Tibial artery (tissue), 4 donors: ENCODE measurements around the gene ZNF43.
"Not testable (repeated sequence)": the region's sequence is repeated elsewhere in the genome, so short reads cannot be mapped to it uniquely, and the experiment has no call there.

Experiments used
- DNase-seq, 2 donors: peaks; one replicate each; pipeline ENCODE4 v3.0.0-alpha.2; 2019
- H3K27ac ChIP-seq, 2 donors: fragments of 200-600 bp; sonication (generic) in 1 of 2; 1 replicate in 1 of 2; 2 replicates in 1 of 2; pipeline ENCODE4 v1.5.1; 2018 to 2019; ENCODE audit warnings: mild to moderate bottlenecking in 1 of 2
- H3K27me3 ChIP-seq, 2 donors: fragments of 200-600 bp; sonication (generic) in 1 of 2; one replicate each; pipeline versions ENCODE4 v1.5.1 to v1.6.0; 2016 to 2019
- H3K36me3 ChIP-seq, 3 donors: fragments of 200-600 bp; sonication (generic) in 2 of 3; one replicate each; pipeline ENCODE4 v1.5.1; 2016 to 2019; ENCODE audit warnings: mild to moderate bottlenecking in 2 of 3
- H3K4me1 ChIP-seq, 4 donors: fragments of 200-600 bp; sonication (generic) in 2 of 4; 1 replicate in 3 of 4; 2 replicates in 1 of 4; pipeline ENCODE4 v1.5.1; 2016 to 2019
- H3K4me3 ChIP-seq, 2 donors: fragments of 200-600 bp; sonication (generic) in 1 of 2; 1 replicate in 1 of 2; 2 replicates in 1 of 2; pipeline ENCODE4 v1.5.1; 2018 to 2019; ENCODE audit warnings: mild to moderate bottlenecking in 2 of 2
- H3K9me3 ChIP-seq, 3 donors: fragments of 200-600 bp; sonication (generic) in 1 of 3; one replicate each; pipeline ENCODE4 v1.5.1; 2016 to 2019
- CTCF ChIP-seq, 2 experiments: fragments of 200-600 bp in 1 of 2; fragments of 450-650 bp in 1 of 2; IDR thresholded peaks; one replicate each; pipeline ENCODE4 v1.5.1; 2017 to 2019; ENCODE audit warnings: antibody characterized with exemption in 2 of 2, mild to moderate bottlenecking in 1 of 2, moderate library complexity in 1 of 2
- intact Hi-C: fragments of 100-400 bp; cut with DNase I; formaldehyde crosslinking; loops from one replicate; pipeline ENCODE4 v1.15.0; 2023; ENCODE audit warnings: low total_unique reads

ZNF43 gene

GRCh38 chr19:21786936-21787335 lies 49.0 kb downstream of the ZNF43 start:
- H3K4me1 ChIP-seq: no peaks in the 10 kb centered on the region
- TF ChIP-seq CTCF (IDR thresholded peaks at IDR 0.05): no peak
- H3K36me3 ChIP-seq: no peaks in the 10 kb centered on the region
- H3K9me3 ChIP-seq: no peaks in the 10 kb centered on the region
- no peaks in the 10 kb centered on the region for H3K27me3 ChIP-seq
- H3K4me3 ChIP-seq: no peak overlapping the region
- DNase-seq: no peak
- no peak overlapping the region for H3K27ac ChIP-seq
- intact Hi-C loops: no loop called here

GRCh38 chr19:21775792-21776191 lies 60.2 kb downstream of the ZNF43 start:
- H3K27ac ChIP-seq, DNase-seq, H3K36me3 ChIP-seq, H3K27me3 ChIP-seq, intact Hi-C loops, H3K4me1 ChIP-seq, H3K9me3 ChIP-seq, H3K4me3 ChIP-seq: not testable (repeated sequence)

GRCh38 chr19:21767065-21767800 lies 68.7 kb downstream of the ZNF43 start, which contains the start of gene ZNF100:
TSS of gene ZNF100 (minus strand) at chr19:21767579. CDS start at chr19:21767429, 150 bp downstream.
- no peak for TF ChIP-seq CTCF (IDR thresholded peaks at IDR 0.05)

GRCh38 chr19:21766705-21767064 lies 69.3 kb downstream of the ZNF43 start:
- H3K4me1 ChIP-seq, H3K9me3 ChIP-seq, H3K27me3 ChIP-seq, DNase-seq: not testable (repeated sequence)
- intact Hi-C loops: loop anchor here (10.0 kb wide), 1 partner anchor 68 kb away; the partner anchor contains the start of gene ZNF43
- Histone ChIP-seq H3K27ac (peak overlapping the region; percentile 62 to 91), H3K36me3 (peaks cover 7 to 26% (median 11%) of the 10 kb centered on the region in 3 donors), H3K4me3 (peak overlapping the region; percentile 67 to 70)

More at GRCh38 chr19:21767065-21767800, 68.7 kb downstream of the ZNF43 start, which contains the start of gene ZNF100:
- peak within 1 kb of the TSS; percentile 67 to 70 for H3K4me3 ChIP-seq
- H3K27me3 ChIP-seq: no peaks in the 10 kb centered on the region
- peak; percentile 94 to 95 for DNase-seq
- peaks cover 7 to 21% (median 11%) of the 10 kb centered on the region in 3 donors for H3K36me3 ChIP-seq
- no peaks in the 10 kb centered on the region for H3K9me3 ChIP-seq
- peak within 1 kb of the TSS; percentile 62 to 91 for H3K27ac ChIP-seq
- intact Hi-C loops: loop anchor here (10.0 kb wide), 1 partner anchor 68 kb away; the partner anchor contains the start of gene ZNF43
- H3K4me1 ChIP-seq: peaks cover 0 to 8% (median 4%) of the 10 kb centered on the region in 4 donors

- Histone ChIP-seq H3K9me3 (no peaks in the 10 kb centered on the region), H3K4me3 (no peak overlapping the region), H3K4me1 (peaks cover 0 to 8% (median 4%) of the 10 kb centered on the region in 4 donors), H3K27me3 (no peaks in the 10 kb centered on the region), H3K36me3 (peaks cover 11 to 40% (median 17%) of the 10 kb centered on the region in 3 donors), H3K27ac (no peak overlapping the region)
- DNase-seq: no peak
- intact Hi-C loops: loop anchor here (10.0 kb wide), 1 partner anchor 70 kb away; the partner anchor contains the start of gene ZNF43
- TF ChIP-seq CTCF (IDR thresholded peaks at IDR 0.05): no peak
Observed at GRCh38 chr19:21765151-21765550, 70.8 kb downstream of the ZNF43 start.

- H3K36me3 ChIP-seq: peaks cover 28 to 71% (median 30%) of the 10 kb centered on the region in 3 donors
- DNase-seq, H3K27me3 ChIP-seq, H3K4me3 ChIP-seq, H3K27ac ChIP-seq, H3K9me3 ChIP-seq, H3K4me1 ChIP-seq: not testable (repeated sequence)
- intact Hi-C loops: loop anchor here (10.0 kb wide), 1 partner anchor 73 kb away; the partner anchor contains the start of gene ZNF43
Observed at GRCh38 chr19:21761547-21761946, 74.4 kb downstream of the ZNF43 start.

- Histone ChIP-seq H3K27me3 (no peaks in the 10 kb centered on the region), H3K27ac (no peak overlapping the region), H3K4me1 (no peaks in the 10 kb centered on the region), H3K9me3 (no peaks in the 10 kb centered on the region), H3K4me3 (no peak overlapping the region), H3K36me3 (peaks cover 27 to 69% (median 29%) of the 10 kb centered on the region in 3 donors)
- intact Hi-C loops: no loop called here
- DNase-seq: no peak
- no peak for TF ChIP-seq CTCF (IDR thresholded peaks at IDR 0.05)
Observed at GRCh38 chr19:21758296-21758695, 77.7 kb downstream of the ZNF43 start.

GRCh38 chr19:21755555-21755954 lies 80.4 kb downstream of the ZNF43 start:
- H3K4me1 ChIP-seq, intact Hi-C loops, H3K4me3 ChIP-seq, H3K27me3 ChIP-seq, H3K9me3 ChIP-seq, DNase-seq, H3K27ac ChIP-seq: not testable (repeated sequence)
- peaks cover 33 to 72% (median 34%) of the 10 kb centered on the region in 3 donors for H3K36me3 ChIP-seq
